GM12875 (cell line): ENCODE measurements around the gene CSRP1.

Source experiments
- H3K4me3 ChIP-seq: one replicate; pipeline ENCODE4 v1.5.1; 2011; ENCODE audit warnings: low read depth, low read length, control low read depth
- CTCF ChIP-seq: IDR thresholded peaks from 2 replicates; pipeline ENCODE4 v1.5.1; 2011; ENCODE audit warnings: low read depth, mild to moderate bottlenecking, control low read depth, inconsistent platforms, low read length, moderate library complexity, borderline replicate concordance; ENCODE audit not compliant: insufficient read depth

CSRP1 gene

GRCh38 chr1:201454608-201455007 is 52.3 kb downstream of the CSRP1 start:
- H3K4me3 ChIP-seq, result no peak overlapping the region
- no peak for TF ChIP-seq CTCF

- TF ChIP-seq CTCF, result no peak
- no peak overlapping the region for H3K4me3 ChIP-seq
Measured at GRCh38 chr1:201452866-201453265, 54.1 kb downstream of the CSRP1 start.

- no peak for TF ChIP-seq CTCF
Measured at GRCh38 chr1:201450721-201451291, 56.1 kb downstream of the CSRP1 start.

GRCh38 chr1:201448990-201449389 is 57.9 kb downstream of the CSRP1 start:
- TF ChIP-seq CTCF, result no peak
- H3K4me3 ChIP-seq, result no peak overlapping the region

More at GRCh38 chr1:201450721-201451291, 56.1 kb downstream of the CSRP1 start:
- no peak overlapping the region for H3K4me3 ChIP-seq

- TF ChIP-seq CTCF, result peak; percentile 97
- H3K4me3 ChIP-seq, result no peak overlapping the region
Measured at GRCh38 chr1:201447903-201448871, 58.7 kb downstream of the CSRP1 start.

GRCh38 chr1:201445310-201445709 is 61.6 kb downstream of the CSRP1 start:
- no peak for TF ChIP-seq CTCF
- H3K4me3 ChIP-seq, result no peak overlapping the region

GRCh38 chr1:201444792-201445191 is 62.1 kb downstream of the CSRP1 start:
- H3K4me3 ChIP-seq, result no peak overlapping the region
- TF ChIP-seq CTCF, result no peak
